ENCODE data around the gene QSOX2. TPM values are rescaled to one million over a fixed set of nuclear protein-coding genes. Genes with fewer than 3 reads are reported as not detected.

QSOX2 gene
- total RNA-seq, 1 experiment from 2014 or later, result 34.6 TPM

- Histone ChIP-seq H3K4me1 (ENCODE audit: control insufficient read depth in 1 of 2, insufficient read depth in 2 of 2, low read length in 2 of 2) (peaks cover 0 to under 1% of the 10 kb centered on the region in 2 experiments; a peak in 1 of 4 replicates), H3K27ac (ENCODE audit: low read depth, low read length) (no peak overlapping the region), H3K27me3 (ENCODE audit: insufficient read depth, low read length) (no peaks in the 10 kb centered on the region), H4K20me1 (ENCODE audit: insufficient read depth) (no peaks in the 10 kb centered on the region), H3K36me3 (ENCODE audit: control insufficient read depth in 1 of 2, insufficient read depth in 2 of 2, low read length in 2 of 2) (no peaks in the 10 kb centered on the region), H3K79me2 (ENCODE audit: insufficient read depth, low read length) (no peaks in the 10 kb centered on the region), H3K4me2 (ENCODE audit: low read length) (no peak overlapping the region), H3K9ac (ENCODE audit: low read length) (no peak overlapping the region), H3K9me3 (ENCODE audit: control insufficient read depth in 1 of 2, insufficient read depth in 1 of 2, low read depth in 1 of 2, low read length in 2 of 2) (no peaks in the 10 kb centered on the region), H3K9me2 (ENCODE audit: insufficient read depth) (no peaks in the 10 kb centered on the region), H2AFZ (ENCODE audit: low read depth, low read length, poor library complexity, severe bottlenecking) (no peak overlapping the region), H3K4me3 (replicated peaks in 1 of 2; ENCODE audit: low read depth in 1 of 2, low read length in 2 of 2) (no peak overlapping the region)
- intact Hi-C loops (cut with micrococcal nuclease), result no loop called here
- RAD21 ChIA-PET (ENCODE audit: low non-redundant PET in 1 of 2, low total read pairs in 2 of 2, uncharacterized antibody in 2 of 2, unreplicated experiment in 2 of 2), result no interaction called here
- BruUV-seq (replicated peaks), result no TSS peak
- POLR2A ChIA-PET, result no interaction called here
- no peak for TF ChIP-seq ZBTB33 (IDR thresholded peaks at IDR 0.05; ENCODE audit: extremely low read depth, insufficient replicate concordance, low read length)
- TF ChIP-seq RAD21 (IDR thresholded peaks at IDR 0.05; ENCODE audit: low read depth), result no peak
- no peak for TF ChIP-seq SRF (IDR thresholded peaks at IDR 0.05; ENCODE audit: low read depth)
- no peak for TF ChIP-seq YY1 (IDR thresholded peaks at IDR 0.05; ENCODE audit: extremely low read depth, insufficient replicate concordance, low read depth, low read length)
- no peak for TF ChIP-seq ATF3 (IDR thresholded peaks at IDR 0.05)
- TF ChIP-seq EZH2phosphoT487 (IDR thresholded peaks at IDR 0.05; ENCODE audit: borderline replicate concordance), result no peak
- TF ChIP-seq CBX3 (IDR thresholded peaks at IDR 0.05; ENCODE audit: low read depth), result no peak
- no peak for TF ChIP-seq EGR1 (IDR thresholded peaks at IDR 0.05; ENCODE audit: low read depth)
- CTCF ChIA-PET, result no interaction called here
- ATAC-seq (no peak), DNase-seq (ENCODE audit: low read depth, low spot score) (no peak)
Observed at GRCh38 chr9:136182850-136183422, 62.7 kb downstream of the QSOX2 start.
